NCI-H1105 treated with DMSO at 0.1 percent for 48 hours (cell line): ENCODE results near the gene TNRC18.
"Not testable (repeated sequence)": the region's sequence is repeated elsewhere in the genome, so short reads cannot be mapped to it uniquely, and the experiment has no call there.

Experiments used
- DNase-seq: peaks from one replicate; lab custom pipeline; 2025; lab: John Stamatoyannopoulos, UW

The TNRC18 gene

GRCh38 chr7:5315761-5316160, 107.9 kb downstream of the TNRC18 start:
- no peak for DNase-seq

GRCh38 chr7:5314864-5315263, 108.8 kb downstream of the TNRC18 start:
- DNase-seq: no peak

- DNase-seq: not testable (repeated sequence)
These were observed 110.4 kb downstream of the TNRC18 start for GRCh38 chr7:5313076-5313885.

DNA sequence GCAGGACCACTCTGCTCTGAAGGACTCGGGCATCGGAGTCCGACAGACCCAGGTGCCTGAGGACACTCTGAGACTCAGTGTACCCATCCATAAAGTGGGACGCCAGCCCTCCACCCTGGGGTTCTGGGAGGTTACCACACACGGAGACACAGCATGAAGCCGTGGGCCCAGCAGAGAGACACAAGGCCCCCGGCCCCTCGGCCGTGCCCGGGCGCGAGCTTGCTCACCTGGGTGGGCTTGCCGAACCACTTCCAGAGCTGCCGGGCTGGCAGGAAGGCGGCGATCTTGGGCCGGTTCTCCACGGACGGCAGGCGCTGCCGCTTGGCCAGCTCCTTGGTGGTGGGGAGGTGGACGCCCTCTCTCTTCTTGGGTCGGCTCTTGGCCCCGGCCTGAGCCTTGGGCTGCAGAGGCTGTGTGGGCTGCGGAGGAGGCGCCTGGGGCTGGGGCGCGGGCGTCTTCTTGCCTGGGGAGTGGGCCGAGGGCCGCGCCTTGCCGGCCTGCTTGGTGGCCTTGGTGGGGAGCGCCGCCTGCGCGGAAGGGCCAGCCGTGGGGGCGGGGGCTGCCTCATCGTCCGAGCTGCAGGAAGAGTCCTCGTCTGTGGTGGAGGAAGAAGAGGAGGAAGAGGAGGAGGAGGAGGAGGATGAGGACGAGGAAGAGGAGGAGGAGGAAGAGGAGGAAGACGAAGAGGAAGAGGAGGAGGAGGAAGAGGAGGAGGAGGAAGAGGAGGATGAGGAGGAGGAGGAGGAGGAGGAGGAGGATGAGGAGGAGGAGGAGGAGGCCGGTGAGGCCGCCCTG, 111.2 kb downstream of the TNRC18 start:
- DNase-seq: not testable (repeated sequence)

- DNase-seq: no peak
These were observed 112.7 kb downstream of the TNRC18 start for GRCh38 chr7:5310822-5311405.

DNA sequence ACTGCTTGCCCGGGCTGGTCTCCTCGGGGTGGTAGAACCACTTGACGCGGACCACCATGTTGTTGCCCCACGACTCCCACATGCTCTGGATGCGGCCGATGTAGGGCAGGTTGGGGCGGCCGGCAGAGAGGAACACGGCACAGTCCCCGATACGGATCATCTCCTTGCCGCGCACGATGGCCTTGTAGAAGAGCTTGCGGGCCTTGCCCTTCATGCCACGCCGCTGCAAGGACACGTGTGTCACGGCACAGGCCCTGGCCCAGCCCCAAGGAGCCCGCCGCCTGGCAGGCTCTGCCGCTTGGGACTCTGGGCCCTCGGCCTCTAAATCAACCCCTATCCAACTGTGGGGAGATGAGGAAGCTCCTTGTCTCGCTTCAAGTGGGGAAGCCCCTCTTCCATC, 114.5 kb downstream of the TNRC18 start:
- DNase-seq: no peak

GRCh38 chr7:5307221-5308142, 116.2 kb downstream of the TNRC18 start:
- DNase-seq: not testable (repeated sequence)

- not testable (repeated sequence) for DNase-seq
These were observed 118.6 kb downstream of the TNRC18 start for GRCh38 chr7:5305050-5305449.

DNA sequence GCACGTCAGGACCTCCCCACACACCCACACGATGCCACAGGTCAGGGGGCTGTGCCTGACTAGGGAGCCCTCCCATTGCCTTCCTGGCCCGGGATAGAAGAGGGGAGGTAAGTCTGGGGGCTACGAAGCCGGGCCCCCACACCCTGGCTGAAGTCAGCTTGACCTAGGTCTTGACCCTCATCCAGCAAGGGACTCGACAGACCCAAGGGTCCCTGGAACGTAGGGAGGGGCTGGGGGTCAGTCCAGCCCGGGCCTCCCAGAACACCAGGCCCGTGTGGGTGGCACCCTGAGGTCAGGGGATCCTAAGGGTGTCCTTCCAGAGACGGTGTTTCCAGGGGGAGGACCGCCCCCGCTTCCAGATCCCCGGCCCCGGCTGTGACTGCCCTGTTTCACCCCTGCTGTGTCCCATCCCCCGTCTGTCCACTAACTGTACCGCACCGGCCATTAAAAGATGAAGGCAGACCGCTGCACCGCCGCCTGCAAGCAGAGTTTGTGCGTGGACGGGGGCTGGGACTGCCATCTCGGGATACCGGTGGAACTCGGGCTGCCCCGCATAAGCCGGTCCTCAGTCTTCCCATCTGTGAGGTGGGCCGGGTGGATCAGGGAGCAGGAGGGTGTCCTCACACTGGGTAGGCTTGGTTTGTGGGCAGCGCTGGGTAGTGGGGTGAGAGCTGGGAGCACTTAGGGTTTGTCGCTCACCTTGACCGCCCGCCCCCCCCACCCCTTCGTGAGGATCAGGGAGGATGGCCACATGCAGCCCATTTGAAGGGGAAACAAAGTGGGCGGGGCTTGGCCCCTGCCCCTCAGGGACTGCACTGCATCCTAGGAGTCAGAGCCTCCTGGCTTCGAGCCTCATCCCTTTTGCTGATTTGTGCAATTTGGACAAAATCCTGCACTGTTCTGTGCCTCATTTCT, 119.8 kb downstream of the TNRC18 start:
- no peak for DNase-seq

- DNase-seq: no peak
These were observed 120.6 kb downstream of the TNRC18 start for GRCh38 chr7:5303061-5303460.

GRCh38 chr7:5302577-5302976, 121.1 kb downstream of the TNRC18 start:
- DNase-seq: no peak

GRCh38 chr7:5300366-5300765, 123.3 kb downstream of the TNRC18 start:
- DNase-seq: no peak

DNA sequence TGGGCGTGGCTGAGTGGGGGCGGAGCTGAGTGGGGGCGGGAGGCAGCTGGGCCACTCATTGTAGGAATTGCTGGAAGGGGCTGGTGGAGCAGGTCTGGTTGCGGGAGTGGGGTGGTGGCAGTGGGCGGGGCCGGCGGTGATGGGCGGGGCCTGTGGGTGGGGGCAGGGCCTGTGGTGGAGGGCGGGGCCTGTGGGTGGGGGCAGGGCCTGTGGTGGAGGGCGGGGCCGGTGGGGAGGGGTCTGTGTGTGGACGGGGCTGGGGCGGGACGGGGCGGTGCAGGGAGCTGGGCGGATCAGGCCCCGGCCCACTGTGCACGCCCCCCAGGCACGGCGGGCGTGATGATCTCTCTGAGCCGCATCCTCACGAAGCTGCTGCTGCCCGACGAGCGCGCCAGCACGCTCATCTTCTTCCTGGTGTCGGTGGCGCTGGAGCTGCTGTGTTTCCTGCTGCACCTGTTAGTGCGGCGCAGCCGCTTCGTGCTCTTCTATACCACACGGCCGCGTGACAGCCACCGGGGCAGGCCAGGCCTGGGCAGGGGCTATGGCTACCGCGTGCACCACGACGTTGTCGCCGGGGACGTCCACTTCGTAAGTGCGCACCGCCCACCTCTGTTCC, 126.9 kb downstream of the TNRC18 start:
- no peak for DNase-seq

GRCh38 chr7:5296015-5296610, 127.5 kb downstream of the TNRC18 start:
- DNase-seq: no peak

- no peak for DNase-seq
These were observed 128.3 kb downstream of the TNRC18 start for GRCh38 chr7:5295039-5296014.

DNA sequence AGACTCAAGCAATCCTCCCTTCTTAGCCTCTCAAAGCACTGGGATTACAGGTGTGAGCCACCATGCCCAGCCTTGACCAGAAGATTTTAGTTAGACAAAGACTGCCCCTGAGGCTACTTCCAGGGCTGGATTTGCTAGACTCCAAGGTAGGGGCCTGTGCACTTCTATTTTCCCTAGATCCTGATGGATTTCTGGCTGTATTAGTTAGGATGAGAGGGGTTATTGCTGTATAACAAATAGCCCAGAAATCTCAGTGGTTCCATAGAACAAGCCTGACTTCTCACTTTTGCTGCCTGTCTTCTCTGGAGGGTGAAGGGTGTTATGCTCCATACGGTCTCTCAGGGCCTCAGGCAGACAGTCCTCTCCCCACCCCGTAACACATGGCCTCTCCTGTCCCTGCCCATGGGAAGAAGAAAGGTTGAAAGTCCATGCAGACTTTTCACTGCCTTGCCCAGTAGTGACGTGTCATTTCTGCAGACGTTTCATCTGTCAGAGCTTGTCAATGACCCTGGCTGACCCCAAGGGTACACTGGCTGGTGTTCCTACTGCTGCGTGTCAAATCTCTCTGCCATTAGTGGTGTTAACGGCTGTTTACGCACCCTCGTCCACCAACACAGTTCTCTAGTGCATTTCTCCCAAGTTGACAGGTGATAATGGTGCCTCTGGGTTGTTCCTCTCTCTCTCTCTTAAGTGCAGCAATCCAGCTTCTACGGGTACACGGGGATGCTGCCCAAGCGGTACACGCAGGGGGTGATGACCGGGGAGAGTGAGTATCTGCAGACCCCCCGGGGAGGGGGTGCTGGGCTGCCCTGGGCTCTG, 129.3 kb downstream of the TNRC18 start:
- no peak for DNase-seq

DNA sequence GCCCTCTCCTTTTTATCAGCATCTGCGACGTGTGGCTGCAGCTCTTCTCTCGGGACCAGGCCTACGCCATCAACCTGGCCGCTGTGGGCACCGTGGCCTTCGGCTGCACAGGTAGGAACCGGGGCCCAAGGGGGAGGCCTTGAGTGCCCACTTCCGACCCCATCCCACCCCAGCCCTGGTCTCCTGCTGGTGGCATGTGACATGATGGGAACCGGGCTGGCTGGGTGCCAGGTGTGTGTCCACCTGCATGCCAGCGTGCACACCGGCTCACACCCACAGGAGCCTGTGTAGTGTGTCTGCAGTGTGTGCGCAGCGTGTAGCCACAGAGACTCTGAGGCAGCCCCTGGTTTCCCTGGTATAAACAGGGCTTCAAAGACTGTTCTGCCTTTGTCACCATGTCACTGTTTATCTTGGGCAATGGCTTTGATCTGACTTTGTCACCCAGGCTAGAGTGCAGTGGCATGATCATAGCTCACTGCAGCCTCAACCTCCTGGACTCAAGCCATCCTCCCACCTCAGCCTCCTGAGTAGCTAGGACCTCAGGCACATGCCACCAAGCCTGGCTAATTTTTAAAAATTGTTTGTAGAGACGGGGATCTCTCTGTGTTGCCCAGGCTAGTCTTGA, 131.8 kb downstream of the TNRC18 start:
- DNase-seq: not testable (repeated sequence)
